ENCODE results near the gene AVPR2.

- no peak for TF ChIP-seq POLR2A (IDR thresholded peaks at IDR 0.05)
- TF ChIP-seq, protein P1, sequence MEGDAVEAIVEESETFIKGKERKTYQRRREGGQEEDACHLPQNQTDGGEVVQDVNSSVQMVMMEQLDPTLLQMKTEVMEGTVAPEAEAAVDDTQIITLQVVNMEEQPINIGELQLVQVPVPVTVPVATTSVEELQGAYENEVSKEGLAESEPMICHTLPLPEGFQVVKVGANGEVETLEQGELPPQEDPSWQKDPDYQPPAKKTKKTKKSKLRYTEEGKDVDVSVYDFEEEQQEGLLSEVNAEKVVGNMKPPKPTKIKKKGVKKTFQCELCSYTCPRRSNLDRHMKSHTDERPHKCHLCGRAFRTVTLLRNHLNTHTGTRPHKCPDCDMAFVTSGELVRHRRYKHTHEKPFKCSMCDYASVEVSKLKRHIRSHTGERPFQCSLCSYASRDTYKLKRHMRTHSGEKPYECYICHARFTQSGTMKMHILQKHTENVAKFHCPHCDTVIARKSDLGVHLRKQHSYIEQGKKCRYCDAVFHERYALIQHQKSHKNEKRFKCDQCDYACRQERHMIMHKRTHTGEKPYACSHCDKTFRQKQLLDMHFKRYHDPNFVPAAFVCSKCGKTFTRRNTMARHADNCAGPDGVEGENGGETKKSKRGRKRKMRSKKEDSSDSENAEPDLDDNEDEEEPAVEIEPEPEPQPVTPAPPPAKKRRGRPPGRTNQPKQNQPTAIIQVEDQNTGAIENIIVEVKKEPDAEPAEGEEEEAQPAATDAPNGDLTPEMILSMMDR (IDR thresholded peaks at IDR 0.05), result no peak
Measured at GRCh38 chrX:153903991-153904957, at the start of gene AVPR2.
